ENCODE data around the gene MICALL2.

MICALL2 gene

GRCh38 chr7:1423264-1423811 lies 35.9 kb downstream of the MICALL2 start:
- no peak overlapping the region for H3K4me3 ChIP-seq (replicated peaks in 1 of 2; ENCODE audit: low read depth in 2 of 2, low read length in 2 of 2)
- TF ChIP-seq CTCF (IDR thresholded peaks at IDR 0.05; ENCODE audit: low read depth, low read length): no peak
- no peak for DNase-seq (ENCODE audit: low read depth in 2 of 2)

- TF ChIP-seq CTCF (IDR thresholded peaks at IDR 0.05; ENCODE audit: low read depth, low read length): no peak
- no peak overlapping the region for H3K4me3 ChIP-seq (replicated peaks in 1 of 2; ENCODE audit: low read depth in 2 of 2, low read length in 2 of 2)
- DNase-seq (ENCODE audit: low read depth in 2 of 2): peak in 1 of 2 donors; percentile 21
Observed at GRCh38 chr7:1422512-1423263, 36.6 kb downstream of the MICALL2 start.

DNA sequence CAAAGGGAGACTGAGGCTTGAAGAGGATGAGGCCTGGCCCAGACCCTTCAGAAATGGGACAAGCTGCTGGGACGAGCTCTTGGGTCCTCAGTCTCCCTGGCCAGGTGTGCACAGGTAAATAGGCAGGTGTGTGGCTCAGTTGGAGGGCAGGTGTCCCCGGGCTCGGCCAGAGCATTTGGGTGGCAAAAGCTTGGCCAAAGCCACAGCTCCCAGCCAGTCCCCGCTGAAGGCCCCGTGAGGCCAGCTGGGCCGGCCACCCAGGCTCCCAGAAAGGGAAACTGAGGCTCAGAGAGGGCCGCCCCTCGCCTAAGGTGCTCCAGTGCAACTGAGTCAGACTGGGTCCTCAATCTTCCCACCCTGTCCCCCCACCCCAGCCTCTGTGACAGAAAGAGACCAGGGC lies 37.3 kb downstream of the MICALL2 start:
- no peak for DNase-seq (ENCODE audit: low read depth in 2 of 2)
- no peak overlapping the region for H3K4me3 ChIP-seq (replicated peaks in 1 of 2; ENCODE audit: low read depth in 2 of 2, low read length in 2 of 2)
- TF ChIP-seq CTCF (IDR thresholded peaks at IDR 0.05; ENCODE audit: low read depth, low read length): no peak

- no peak overlapping the region for H3K4me3 ChIP-seq (replicated peaks in 1 of 2; ENCODE audit: low read depth in 2 of 2, low read length in 2 of 2)
- DNase-seq (ENCODE audit: low read depth in 2 of 2): no peak
- no peak for TF ChIP-seq CTCF (IDR thresholded peaks at IDR 0.05; ENCODE audit: low read depth, low read length)
Observed at GRCh38 chr7:1421020-1421790, 38.1 kb downstream of the MICALL2 start.

- DNase-seq (ENCODE audit: low read depth in 2 of 2): no peak
- TF ChIP-seq CTCF (IDR thresholded peaks at IDR 0.05; ENCODE audit: low read depth, low read length): no peak
- H3K4me3 ChIP-seq (replicated peaks in 1 of 2; ENCODE audit: low read depth in 2 of 2, low read length in 2 of 2): no peak overlapping the region
Observed at GRCh38 chr7:1419688-1420087, 39.6 kb downstream of the MICALL2 start.

DNA sequence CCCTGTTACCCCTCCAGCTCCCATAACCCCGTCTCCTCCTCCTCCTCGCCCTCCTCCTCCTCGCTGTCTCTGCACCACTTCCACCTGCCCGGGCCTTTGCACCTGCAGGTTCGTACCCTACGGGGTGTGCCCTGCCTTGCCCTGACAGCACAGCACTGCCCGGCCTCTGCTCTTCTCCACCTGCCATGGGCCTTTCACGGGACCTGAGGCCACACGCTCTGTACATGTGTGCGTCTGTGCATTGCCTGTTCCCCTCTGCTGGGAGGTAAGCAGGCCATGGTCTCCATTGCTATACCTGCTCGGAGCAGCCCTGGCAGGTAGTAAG lies 40.0 kb downstream of the MICALL2 start:
- H3K4me3 ChIP-seq (replicated peaks in 1 of 2; ENCODE audit: low read depth in 2 of 2, low read length in 2 of 2): no peak overlapping the region
- no peak for TF ChIP-seq CTCF (IDR thresholded peaks at IDR 0.05; ENCODE audit: low read depth, low read length)
- DNase-seq (ENCODE audit: low read depth in 2 of 2): no peak

Data from cardiac fibroblast (primary cell).